Hepatocyte (in vitro differentiated cells): ENCODE data around the gene SAMD13. TPM values are rescaled to one million over a fixed set of nuclear protein-coding genes. Genes with fewer than 3 reads are reported as not detected.

Source experiments
- DNase-seq: peaks from one replicate; pipeline ENCODE4 v3.0.0-alpha.2; 2016; ENCODE audit warnings: low spot score
- H2AFZ ChIP-seq: fragments of 200-600 bp; sonication (generic); 2 replicates; pipeline ENCODE4 v1.6.0; 2016; ENCODE audit warnings: antibody characterized with exemption, mild to moderate bottlenecking
- H3K27ac ChIP-seq: fragments of 200-600 bp; sonication (generic); 2 replicates; pipeline ENCODE4 v1.5.1; 2016; ENCODE audit warnings: mild to moderate bottlenecking
- H3K27me3 ChIP-seq: fragments of 200-600 bp; sonication (generic); 2 replicates; pipeline ENCODE4 v1.6.1; 2016
- H3K36me3 ChIP-seq: fragments of 200-600 bp; sonication (generic); replicated peaks from 2 replicates; pipeline ENCODE4 v1.5.1; 2016; ENCODE audit warnings: low read depth; ENCODE audit not compliant: insufficient read depth
- H3K4me1 ChIP-seq: fragments of 200-600 bp; sonication (generic); 2 replicates; pipeline ENCODE4 v1.5.1; 2016; ENCODE audit warnings: mild to moderate bottlenecking, moderate library complexity; ENCODE audit not compliant: insufficient read depth
- H3K4me2 ChIP-seq: fragments of 200-600 bp; sonication (generic); 2 replicates; pipeline ENCODE4 v1.6.0; 2016
- H3K4me3 ChIP-seq: fragments of 200-600 bp; sonication (generic); 2 replicates; pipeline ENCODE4 v1.5.1; 2016; ENCODE audit warnings: mild to moderate bottlenecking
- H3K79me2 ChIP-seq: fragments of 200-600 bp; sonication (generic); 2 replicates; pipeline ENCODE4 v1.6.0; 2017; ENCODE audit warnings: mild to moderate bottlenecking
- H3K9me2 ChIP-seq: fragments of 200-600 bp; sonication (generic); replicated peaks from 2 replicates; pipeline ENCODE4 v1.6.0; 2017; ENCODE audit warnings: mild to moderate bottlenecking; ENCODE audit not compliant: insufficient read depth
- H3K9me3 ChIP-seq: fragments of 200-600 bp; sonication (generic); 2 replicates; pipeline ENCODE4 v1.5.1; 2016; ENCODE audit warnings: low read depth, mild to moderate bottlenecking
- H4K20me1 ChIP-seq: fragments of 200-600 bp; sonication (generic); 2 replicates; pipeline ENCODE4 v1.6.0; 2016; ENCODE audit warnings: mild to moderate bottlenecking; ENCODE audit not compliant: insufficient read depth, poor library complexity, severe bottlenecking
- CTCF ChIP-seq: fragments of 200-600 bp; sonication (generic); IDR thresholded peaks from 2 replicates; pipeline ENCODE4 v1.5.1; 2016; ENCODE audit warnings: antibody characterized with exemption, mild to moderate bottlenecking; ENCODE audit not compliant: poor library complexity
- EZH2 ChIP-seq: fragments of 200-600 bp; sonication (generic); IDR thresholded peaks from 2 replicates; pipeline ENCODE4 v1.6.1; 2016; ENCODE audit warnings: antibody characterized with exemption, mild to moderate bottlenecking, borderline replicate concordance
- EZH2phosphoT487 ChIP-seq: fragments of 200-600 bp; sonication (generic); IDR thresholded peaks from one replicate; pipeline ENCODE4 v1.6.1; 2018; ENCODE audit warnings: antibody characterized with exemption, mild to moderate bottlenecking, low read depth, moderate library complexity; ENCODE audit not compliant: unreplicated experiment, severe bottlenecking
- WGBS: methylation state at CpG from one replicate; pipeline ENCODE4 v1.1.6; 2016; ENCODE audit warnings: low lambda C conversion rate; ENCODE audit errors: missing lambda C conversion rate; 5-methylcytosine and 5-hydroxymethylcytosine counted together
- polyA plus RNA-seq: library from polyadenylated mRNA; unstranded; fragments of >200 nt; fragmentation: Nextera tagmentation; extraction: Ambion mirVana; gene quantifications from 2 replicates; pipeline ENCODE4 v1.2.1, GENCODE V29; 2016
- total RNA-seq: library from RNA; depleted of rRNA; stranded (reverse); fragments of >200 nt; gene quantifications from 2 replicates; pipeline ENCODE4 v1.2.3, GENCODE V29; 2014

The SAMD13 gene
- total and polyA plus RNA-seq, 2 experiments from 2014 or later: 0.88 to 2.4 TPM

GRCh38 chr1:84303314-84303830 is 1.9 kb downstream of the SAMD13 start:
- Histone ChIP-seq H3K4me1 (peaks cover 28% of the 10 kb centered on the region), H3K9me2 (no peaks in the 10 kb centered on the region), H2AFZ (peak overlapping the region; percentile 76), H3K9me3 (no peaks in the 10 kb centered on the region), H3K4me2 (peak overlapping the region; percentile 72), H3K27ac (peak overlapping the region; percentile 69), H3K79me2 (no peaks in the 10 kb centered on the region), H3K27me3 (no peaks in the 10 kb centered on the region), H3K36me3 (no peaks in the 10 kb centered on the region), H3K4me3 (peak overlapping the region; percentile 5), H4K20me1 (no peaks in the 10 kb centered on the region)
- DNase-seq: no peak
- WGBS: 25% methylated on average over 3 of the region's 3 CpGs
- TF ChIP-seq CTCF (no peak), EZH2phosphoT487 (no peak)

- Histone ChIP-seq H3K36me3 (no peaks in the 10 kb centered on the region), H3K4me1 (peaks cover 3% of the 10 kb centered on the region), H3K27ac (no peak overlapping the region), H3K4me3 (no peak overlapping the region), H3K9me3 (no peaks in the 10 kb centered on the region), H4K20me1 (no peaks in the 10 kb centered on the region), H3K9me2 (no peaks in the 10 kb centered on the region), H3K4me2 (no peak overlapping the region), H3K27me3 (no peaks in the 10 kb centered on the region), H2AFZ (no peak overlapping the region), H3K79me2 (no peaks in the 10 kb centered on the region)
- DNase-seq: no peak
- 89% methylated on average over 2 of the region's 2 CpGs for WGBS
- no peak for TF ChIP-seq CTCF
- no peak for TF ChIP-seq EZH2
- no peak for TF ChIP-seq EZH2phosphoT487
Observed at GRCh38 chr1:84307398-84307797, 5.9 kb downstream of the SAMD13 start.

- TF ChIP-seq EZH2phosphoT487 (no peak), EZH2 (no peak), CTCF (no peak)
- Histone ChIP-seq H3K27me3 (no peaks in the 10 kb centered on the region), H3K9me3 (no peaks in the 10 kb centered on the region), H3K36me3 (no peaks in the 10 kb centered on the region), H3K4me3 (no peak overlapping the region), H3K79me2 (no peaks in the 10 kb centered on the region), H3K4me2 (no peak overlapping the region), H2AFZ (no peak overlapping the region), H3K9me2 (no peaks in the 10 kb centered on the region), H4K20me1 (no peaks in the 10 kb centered on the region), H3K27ac (no peak overlapping the region), H3K4me1 (no peaks in the 10 kb centered on the region)
- WGBS: 85% methylated on average over 2 of the region's 2 CpGs
- DNase-seq: no peak
Observed at GRCh38 chr1:84311296-84311695, 9.8 kb downstream of the SAMD13 start.

GRCh38 chr1:84319662-84320061 is 18.2 kb downstream of the SAMD13 start:
- no peaks in the 10 kb centered on the region for H3K9me2 ChIP-seq
- no peak overlapping the region for H3K4me2 ChIP-seq
- no peaks in the 10 kb centered on the region for H3K36me3 ChIP-seq
- H4K20me1 ChIP-seq: no peaks in the 10 kb centered on the region
- H3K27me3 ChIP-seq: no peaks in the 10 kb centered on the region
- H3K4me3 ChIP-seq: no peak overlapping the region
- H2AFZ ChIP-seq: no peak overlapping the region
- no peak for DNase-seq
- no peaks in the 10 kb centered on the region for H3K9me3 ChIP-seq
- 42% methylated on average over 1 of the region's 1 CpG for WGBS
- no peak for TF ChIP-seq CTCF
- TF ChIP-seq EZH2: no peak
- TF ChIP-seq EZH2phosphoT487: no peak
- no peak overlapping the region for H3K27ac ChIP-seq
- H3K79me2 ChIP-seq: no peaks in the 10 kb centered on the region
- no peaks in the 10 kb centered on the region for H3K4me1 ChIP-seq
